Tracheal epithelial cell (primary cell): ENCODE results near the gene ZNF197. TPM values are rescaled to one million over a fixed set of nuclear protein-coding genes. Genes with fewer than 3 reads are reported as not detected.

Experiments
- total RNA-seq: library from RNA; depleted of rRNA; stranded (reverse); fragments of >200 nt; gene quantifications from 2 replicates; pipeline ENCODE4 v1.2.1, GENCODE V29; 2014

Gene ZNF197
- total RNA-seq, result 11.6 and 15.6 TPM in 2 replicates

DNA sequence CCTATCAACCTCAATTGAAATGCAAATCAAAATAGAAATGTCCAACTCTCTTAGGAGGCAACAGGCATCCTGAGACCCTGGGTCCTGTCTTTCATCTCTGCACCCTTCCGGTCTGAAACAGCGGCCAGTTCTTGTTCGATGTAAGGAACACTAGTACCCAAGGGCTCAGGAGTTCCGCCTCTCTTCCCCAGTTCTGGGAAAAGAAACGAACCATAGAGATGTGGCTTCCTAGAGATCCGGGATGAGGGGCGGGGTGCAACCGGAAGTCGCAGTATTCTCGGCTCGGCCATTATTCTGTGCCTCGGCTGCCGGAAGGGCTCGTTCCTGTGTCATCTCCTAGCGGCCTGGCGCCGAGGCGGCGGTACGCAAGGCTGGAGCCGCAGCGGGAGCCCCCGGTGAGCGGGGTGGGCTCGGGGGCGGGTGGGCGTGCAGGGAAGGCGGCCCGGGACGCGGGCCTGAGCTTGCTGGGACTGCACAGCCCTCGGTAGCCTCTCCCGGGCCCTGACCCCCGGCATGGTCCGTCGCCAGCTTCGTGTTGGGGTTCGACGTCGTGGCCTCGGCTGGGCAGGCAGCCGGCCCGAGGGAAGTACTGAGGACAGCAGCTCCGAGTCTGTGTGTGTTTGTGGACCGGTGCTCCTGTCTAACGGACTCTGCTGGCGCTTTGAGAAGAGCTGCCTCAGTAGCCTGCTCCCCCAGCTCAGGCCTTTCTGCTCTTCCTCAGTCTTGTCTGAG lies at the start of gene ZNF197:
ZNF197 (plus strand) TSS at position 288 of the 732 bp plus-strand sequence. CDS start 4,119 bp downstream, outside the sequence.

DNA sequence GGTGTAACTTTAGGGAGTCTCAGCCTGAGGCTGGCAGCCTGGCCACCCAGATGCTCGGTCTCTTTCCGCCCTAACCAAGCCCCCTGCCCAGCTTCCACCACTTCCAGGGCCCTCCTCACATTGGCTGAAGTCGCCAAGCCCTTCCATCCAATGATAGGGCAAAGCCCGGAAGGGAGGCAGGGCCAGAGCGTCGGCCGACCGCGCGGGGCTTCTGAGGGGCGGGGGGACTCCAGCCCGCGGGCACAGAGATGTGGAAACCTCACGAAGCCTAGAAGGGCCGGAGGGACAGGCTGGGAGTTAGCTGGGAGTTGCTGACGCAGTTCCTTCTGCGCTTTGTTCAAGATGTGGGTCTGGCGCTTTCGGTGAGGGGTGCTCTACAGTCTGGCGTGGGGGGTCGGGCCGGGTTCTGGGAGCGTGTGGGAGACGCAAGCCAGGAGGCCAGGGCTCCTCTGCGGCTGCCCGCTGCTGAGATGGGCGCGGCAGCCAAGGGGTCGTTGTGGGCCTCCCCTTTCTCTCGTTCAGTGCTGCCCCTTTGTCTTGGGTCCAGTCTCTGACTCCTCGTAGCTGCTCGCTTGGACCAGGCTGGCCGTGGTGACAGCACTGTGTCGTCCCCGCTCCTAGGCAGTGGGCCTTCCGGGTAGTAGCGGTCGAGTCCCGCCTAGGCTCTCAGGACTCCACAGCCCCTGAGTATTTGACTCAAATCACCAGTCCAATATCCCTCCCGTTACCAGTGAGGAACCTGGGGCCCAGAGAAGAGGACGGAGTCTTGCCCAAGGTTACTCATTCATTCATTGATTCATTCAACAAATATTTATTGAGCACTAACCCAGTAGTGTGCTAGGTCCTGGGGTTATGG lies 40.0 kb upstream of the ZNF197 start, which contains the start of gene ZNF660:
ZNF660 (plus strand) TSS at position 319 of the 856 bp plus-strand sequence. CDS start 9,230 bp downstream, outside the sequence.

DNA sequence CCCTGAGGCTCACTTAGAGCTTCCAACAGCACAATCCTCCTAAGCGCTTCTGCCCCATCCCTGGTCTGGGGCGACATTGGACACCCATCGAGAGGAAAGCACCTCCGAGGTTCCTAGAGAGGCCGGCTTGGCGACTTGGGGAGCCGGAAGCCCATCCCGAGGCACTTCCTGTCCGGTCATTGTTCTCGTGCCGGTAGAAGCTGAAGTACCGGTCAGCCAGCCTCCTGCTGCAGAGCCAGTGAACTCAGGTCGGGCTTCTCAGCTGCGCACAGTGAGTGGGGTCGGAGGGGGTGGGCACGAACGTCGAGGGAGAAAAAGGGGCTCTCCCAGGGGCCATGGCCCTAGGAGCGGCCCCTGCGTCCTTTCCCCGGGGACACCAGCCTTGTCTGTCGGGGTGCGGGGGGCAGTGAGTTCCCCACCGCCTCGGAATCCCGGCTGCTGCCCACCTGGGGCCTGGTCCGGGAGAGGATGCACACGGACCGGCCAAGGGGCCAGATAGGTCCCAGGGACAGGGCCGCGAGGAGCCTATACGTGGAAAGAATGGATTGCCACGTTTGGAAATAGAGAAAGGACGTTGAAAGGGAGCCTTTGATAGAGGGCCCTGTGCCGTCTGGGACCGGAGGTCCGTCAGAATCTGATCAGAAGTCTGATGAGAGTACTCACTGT lies 23.9 kb downstream of the ZNF197 start, which contains the start of gene ZNF35:
ZNF35 (plus strand) TSS at position 169 of the 666 bp plus-strand sequence. CDS start 2,336 bp downstream, outside the sequence.

Other genes starting within 250 kb of the ZNF197 start
- 4.0 and 5.1 TPM in 2 replicates for gene ZNF445, start 147.4 kb upstream of the ZNF197 start, total RNA-seq
- gene ZKSCAN7, start 69.8 kb upstream of the ZNF197 start, total RNA-seq, result 1.3 and 3.9 TPM in 2 replicates
- 1.4 TPM in 1 of 2 replicates, not detected in the other for gene ZNF660, start 40.1 kb upstream of the ZNF197 start, total RNA-seq
- 14.9 and 15.1 TPM in 2 replicates for gene ZNF35, start 23.7 kb downstream of the ZNF197 start, total RNA-seq
- 2.7 and 5.8 TPM in 2 replicates for gene ZNF502, start 87.6 kb downstream of the ZNF197 start, total RNA-seq
- gene ZNF501, start 104.6 kb downstream of the ZNF197 start, total RNA-seq, result 2.8 and 4.3 TPM in 2 replicates
- gene KIAA1143, start 136.6 kb downstream of the ZNF197 start, total RNA-seq, result 11.1 and 21.3 TPM in 2 replicates
- gene KIF15, start 136.8 kb downstream of the ZNF197 start, total RNA-seq, result 0.85 and 2.4 TPM in 2 replicates
- 12.0 and 22.4 TPM in 2 replicates for gene TMEM42, start 236.9 kb downstream of the ZNF197 start, total RNA-seq
- gene TGM4, start 249.6 kb downstream of the ZNF197 start, total RNA-seq, result 0.48 TPM in 1 of 2 replicates, not detected in the other